GM19239 (cell line): ENCODE data around the gene MAPK6.
"Not testable (repeated sequence)": the region's sequence is repeated elsewhere in the genome, so short reads cannot be mapped to it uniquely, and the experiment has no call there.

Experiments
- DNase-seq: peaks from one replicate; pipeline ENCODE4 v3.0.0; 2011; ENCODE audit warnings: low spot score; ENCODE audit not compliant: insufficient read length
- FAIRE-seq: peaks from 2 replicates; lab custom pipeline; 2011; peaks lifted over from hg19 to GRCh38; lab: Jason Lieb, UNC

MAPK6 gene

GRCh38 chr15:52076889-52077781 lies 58.1 kb downstream of the MAPK6 start:
- no peak for DNase-seq
- no peak for FAIRE-seq

DNA sequence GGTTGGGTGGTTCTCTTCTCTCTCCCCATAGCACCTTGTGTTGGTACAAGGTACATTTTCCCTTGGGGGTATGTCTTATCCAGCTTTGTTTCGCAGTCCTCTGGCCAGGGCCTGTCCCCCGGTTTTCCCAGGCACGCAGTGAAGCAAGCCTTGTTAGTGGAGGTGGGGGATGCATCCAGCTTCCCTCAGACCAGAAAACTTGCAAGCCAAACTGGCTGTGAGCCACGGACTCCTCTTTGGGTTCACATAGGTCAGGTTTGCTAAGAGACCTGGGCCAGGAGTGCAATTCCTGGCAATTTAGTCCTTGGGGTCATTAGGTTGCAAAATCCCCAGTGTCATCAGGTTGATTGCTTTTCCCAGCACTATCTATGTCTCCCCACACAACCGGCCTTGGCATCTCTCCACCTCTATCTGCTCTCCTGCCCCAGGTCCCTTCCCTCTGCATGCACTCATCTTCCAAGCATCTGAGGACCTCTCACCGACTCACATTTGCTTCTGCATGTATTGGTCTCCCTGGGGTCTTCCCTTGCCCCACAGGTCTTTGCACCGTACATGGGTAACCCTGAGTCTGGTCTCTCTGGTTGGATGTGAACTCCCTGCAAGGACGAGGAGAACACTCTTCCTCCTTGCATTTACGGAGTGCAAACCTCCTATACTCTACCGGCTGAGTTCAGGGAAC lies 59.3 kb downstream of the MAPK6 start:
- no peak for FAIRE-seq
- DNase-seq: no peak

DNA sequence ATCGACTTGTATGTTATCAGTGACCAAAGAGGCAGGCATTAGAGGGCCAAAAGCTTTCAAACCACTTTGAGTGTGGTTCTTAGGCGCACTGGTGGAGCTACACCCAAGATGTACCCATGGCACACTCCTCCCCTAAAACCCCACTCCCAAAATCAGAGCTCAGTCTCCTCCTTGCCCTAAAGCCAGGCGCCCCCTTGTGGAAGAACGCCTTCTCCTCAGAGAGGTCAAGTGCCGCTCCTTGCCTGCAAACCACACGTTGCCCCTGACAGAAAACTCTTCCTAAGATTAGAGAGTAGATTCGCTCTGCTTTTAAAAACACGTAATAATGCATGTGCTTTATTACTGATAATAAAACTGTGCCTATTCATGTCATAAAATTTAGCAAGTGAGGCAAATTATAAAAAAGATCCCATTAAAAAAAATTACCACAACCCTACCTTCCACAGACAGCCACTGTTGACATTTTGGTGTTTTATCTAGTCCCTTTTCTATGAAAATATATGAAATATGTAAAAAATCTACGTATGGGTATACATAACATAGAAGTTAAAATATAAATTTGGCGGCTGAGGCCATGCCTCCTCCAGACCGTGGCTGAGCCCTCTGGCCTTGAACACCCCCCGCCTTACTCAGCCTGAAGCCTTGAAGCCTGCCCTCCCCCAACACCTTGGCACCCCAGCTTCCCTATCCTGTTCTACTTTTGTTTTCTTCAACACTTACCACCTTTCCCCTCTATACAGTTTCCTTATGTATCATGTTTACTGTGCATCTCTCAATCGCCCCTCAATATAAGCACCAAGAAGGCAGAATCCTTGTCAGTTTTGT lies 60.1 kb downstream of the MAPK6 start:
- peak; percentile 52 for DNase-seq
- peak; percentile 89 for FAIRE-seq

DNA sequence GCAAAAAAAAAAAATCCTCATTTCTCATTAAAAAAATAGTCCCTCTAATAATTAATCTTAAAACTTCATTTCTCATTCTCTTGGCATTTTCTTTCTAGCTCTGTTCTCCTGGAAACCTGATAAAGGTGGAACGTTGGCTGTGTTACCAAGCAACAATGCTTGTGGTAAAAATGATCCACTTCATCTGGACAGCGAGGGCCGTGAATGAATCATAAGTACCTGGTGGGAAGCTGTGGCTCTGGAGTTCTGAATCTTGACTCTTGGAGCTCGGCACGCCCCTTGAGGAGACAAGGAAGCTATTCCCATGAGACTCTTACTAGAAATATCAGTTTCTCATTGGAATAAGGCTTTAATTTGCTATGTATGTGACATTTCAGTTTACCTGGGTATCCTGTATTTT lies 61.0 kb downstream of the MAPK6 start:
- no peak for FAIRE-seq
- no peak for DNase-seq

GRCh38 chr15:52080706-52081392 lies 61.8 kb downstream of the MAPK6 start:
- no peak for FAIRE-seq
- no peak for DNase-seq

- FAIRE-seq (peak; percentile 73), DNase-seq (peak; percentile 36)
Measured at GRCh38 chr15:52082197-52083036, 63.4 kb downstream of the MAPK6 start.

GRCh38 chr15:52083037-52083359 lies 64.0 kb downstream of the MAPK6 start:
- not testable (repeated sequence) for FAIRE-seq, DNase-seq

GRCh38 chr15:52083603-52084002 lies 64.6 kb downstream of the MAPK6 start:
- FAIRE-seq (no peak), DNase-seq (no peak)

DNA sequence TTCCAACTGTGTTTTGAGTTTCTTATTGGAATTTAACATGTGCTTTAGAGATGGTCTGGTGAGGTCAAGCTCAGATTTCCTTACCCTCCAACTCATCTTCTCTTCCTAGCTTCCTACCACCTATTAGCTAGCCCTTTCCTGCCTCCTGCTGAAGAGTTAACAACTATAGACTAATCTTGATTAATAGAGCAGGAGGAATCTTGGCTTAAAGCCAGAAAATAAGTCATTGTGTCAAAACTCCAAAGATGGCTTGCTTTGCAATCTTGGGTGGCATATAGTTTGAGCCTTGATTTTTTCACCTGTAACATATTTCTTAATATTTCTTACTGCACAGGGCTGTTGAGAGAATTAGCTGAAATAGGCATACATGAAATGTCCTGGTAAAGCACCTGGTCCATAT lies 66.3 kb downstream of the MAPK6 start:
- DNase-seq: no peak
- FAIRE-seq: no peak

DNA sequence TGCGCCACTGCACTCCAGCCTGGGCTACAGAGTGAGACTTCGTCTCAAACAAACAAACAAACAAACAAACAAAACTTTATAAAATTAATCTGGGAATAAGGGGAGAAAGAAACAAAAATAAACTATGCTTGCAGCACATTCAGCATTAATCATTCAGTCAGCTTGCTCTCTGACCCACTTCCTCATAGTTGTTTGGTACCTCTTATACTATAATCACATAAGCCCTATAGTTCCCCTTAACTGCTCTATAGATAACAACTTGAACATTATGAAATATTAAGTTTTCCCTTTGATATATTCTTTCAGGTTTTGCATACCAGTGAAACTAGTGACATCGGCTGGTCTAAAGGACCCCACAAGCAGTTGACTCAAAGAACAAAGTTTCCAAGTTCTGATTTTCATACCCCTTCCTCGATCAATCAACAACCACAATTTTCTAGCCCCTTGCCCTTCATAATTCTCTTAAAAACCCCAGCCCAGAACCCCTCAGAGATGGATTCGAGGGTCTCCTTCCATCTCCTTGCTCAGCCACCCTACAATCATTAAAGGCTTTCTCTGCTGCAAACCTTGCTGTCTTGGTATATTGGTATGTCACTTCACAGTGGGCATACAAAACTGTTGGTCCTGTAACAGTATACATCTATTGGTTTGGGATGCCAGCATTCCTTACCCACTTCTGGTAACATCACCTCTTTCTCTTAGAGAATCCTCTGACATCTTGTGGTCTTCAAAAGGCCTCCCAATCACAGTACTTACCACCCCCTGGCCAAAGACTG lies 67.2 kb downstream of the MAPK6 start:
- no peak for FAIRE-seq
- DNase-seq: no peak

DNA sequence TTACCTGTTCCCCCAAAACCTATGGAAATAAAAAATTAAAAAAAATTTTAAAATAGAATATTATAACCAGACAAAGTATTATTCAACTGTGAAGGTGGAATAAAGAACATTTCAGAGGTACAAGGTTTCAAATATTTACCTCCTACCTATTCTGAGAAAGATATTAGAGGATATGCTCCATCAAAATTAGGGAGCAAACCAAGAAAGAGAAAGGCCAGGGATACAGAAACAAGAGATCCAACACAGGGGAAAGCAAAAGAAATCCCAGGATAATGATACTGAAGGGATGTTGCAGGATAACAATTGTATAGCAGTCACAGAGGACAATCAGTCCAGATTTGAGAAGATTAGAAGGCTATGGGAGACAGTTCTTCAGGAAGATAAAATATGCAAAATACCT lies 71.2 kb downstream of the MAPK6 start:
- FAIRE-seq: no peak

DNA sequence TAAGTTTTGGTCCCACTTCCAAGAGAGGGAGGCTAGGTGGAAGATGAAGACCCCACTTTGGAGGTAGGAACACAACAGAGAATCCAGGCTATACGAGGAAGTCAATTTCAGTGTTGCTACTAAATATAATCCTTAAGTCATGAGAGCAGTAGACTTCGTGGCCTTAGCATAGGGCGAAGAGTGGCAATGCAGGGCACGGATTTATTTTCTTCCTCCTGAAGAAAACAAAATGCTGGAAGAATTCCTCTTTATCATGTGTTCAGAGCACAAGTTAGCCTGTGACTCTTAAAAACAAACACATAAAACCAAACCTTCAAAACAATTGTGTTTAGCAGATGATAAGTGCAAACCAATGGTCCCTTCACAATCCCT lies 74.1 kb downstream of the MAPK6 start:
- FAIRE-seq: no peak

More for the DNA sequence above, 71.2 kb downstream of the MAPK6 start:
- DNase-seq: no peak

DNA sequence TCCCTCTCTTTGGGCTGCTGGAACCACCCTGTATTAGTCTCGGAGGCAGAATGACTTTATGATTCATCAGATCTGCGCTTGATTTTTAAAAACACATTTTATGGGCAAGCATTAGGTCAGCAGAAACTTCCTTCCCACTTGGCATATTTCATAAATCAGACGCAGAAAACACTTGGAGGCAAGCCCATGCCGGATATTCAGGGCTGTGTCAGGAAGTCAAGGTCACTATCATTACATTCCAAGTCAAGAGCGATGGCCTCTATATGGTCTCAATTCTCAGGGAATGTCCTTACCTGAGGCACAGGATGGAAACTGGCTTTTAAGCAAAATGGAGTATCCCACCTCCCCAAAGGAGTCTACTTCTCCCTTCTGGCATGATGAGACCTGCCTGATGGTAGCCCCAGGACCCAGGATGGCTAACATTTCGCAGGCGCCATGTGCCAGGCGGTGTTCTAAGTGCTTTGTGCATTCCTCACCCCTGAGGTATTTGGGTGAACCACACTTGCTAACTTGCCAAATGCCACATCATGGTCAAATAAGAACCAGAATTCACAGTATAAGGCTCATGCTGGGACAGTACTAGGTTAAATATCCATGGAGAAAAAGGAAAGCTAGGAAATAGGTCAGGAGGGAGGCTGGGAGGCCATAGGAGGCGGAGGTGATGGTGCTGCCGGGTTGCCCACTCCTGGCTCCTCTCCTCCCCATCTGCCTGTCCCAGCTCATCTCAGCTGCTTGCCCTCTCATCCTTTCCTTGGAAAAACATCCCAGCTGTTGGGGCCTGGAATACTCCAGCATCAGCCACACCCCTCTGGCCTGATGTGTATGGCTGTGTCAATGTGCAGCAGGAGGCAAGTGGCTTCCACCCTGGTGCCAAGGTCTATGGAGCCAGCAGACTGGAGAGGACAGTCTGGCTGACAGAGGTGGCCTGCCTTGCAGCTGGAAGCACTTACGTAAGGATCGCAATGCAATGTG lies 74.8 kb downstream of the MAPK6 start:
- DNase-seq: no peak

More for the DNA sequence above, 74.1 kb downstream of the MAPK6 start:
- no peak for DNase-seq

GRCh38 chr15:52094811-52095584 lies 76.0 kb downstream of the MAPK6 start:
- no peak for DNase-seq

More for the DNA sequence above, 74.8 kb downstream of the MAPK6 start:
- no peak for FAIRE-seq

GRCh38 chr15:52095597-52096262 lies 76.7 kb downstream of the MAPK6 start:
- DNase-seq: no peak

More at GRCh38 chr15:52094811-52095584, 76.0 kb downstream of the MAPK6 start:
- no peak for FAIRE-seq

GRCh38 chr15:52096536-52096935 lies 77.5 kb downstream of the MAPK6 start:
- DNase-seq, FAIRE-seq: not testable (repeated sequence)

More at GRCh38 chr15:52095597-52096262, 76.7 kb downstream of the MAPK6 start:
- FAIRE-seq: no peak
